Stimulated activated memory B cell treated with anti-CD40 and anti-IgM and Interleukin-4, amounts not matched to agents 10 μg/mL and 1 μg/mL and 100 μg/mL, for 72 hours (primary cell): ENCODE data around the gene BBX.

Source experiments
- ATAC-seq: fragments of 150-1000 bp; cut with Tn5 transposase; 2 replicates; pipeline ENCODE4 v1.10.0; 2021
- H3K27ac Mint-ChIP-seq: one replicate; pipeline ENCODE4 v1.8.0; 2022; ENCODE audit warnings: mild to moderate bottlenecking, mixed read lengths
- H3K27me3 Mint-ChIP-seq: one replicate; pipeline ENCODE4 v1.8.0; 2022; ENCODE audit warnings: mixed read lengths
- H3K36me3 Mint-ChIP-seq: one replicate; pipeline ENCODE4 v1.8.0; 2022; ENCODE audit warnings: mixed read lengths
- H3K4me1 Mint-ChIP-seq: one replicate; pipeline ENCODE4 v1.8.0; 2022; ENCODE audit warnings: mixed read lengths
- H3K4me3 Mint-ChIP-seq: one replicate; pipeline ENCODE4 v1.8.0; 2022; ENCODE audit warnings: mild to moderate bottlenecking, moderate library complexity, mixed read lengths
- H3K9me3 Mint-ChIP-seq: one replicate; pipeline ENCODE4 v1.8.0; 2022; ENCODE audit warnings: mixed read lengths

Gene BBX

GRCh38 chr3:107781253-107781652 lies 258.5 kb downstream of the BBX start:
- no peaks in the 10 kb centered on the region for H3K9me3 Mint-ChIP-seq
- ATAC-seq: no peak
- no peak overlapping the region for H3K27ac Mint-ChIP-seq
- H3K4me3 Mint-ChIP-seq: no peak overlapping the region
- H3K27me3 Mint-ChIP-seq: no peaks in the 10 kb centered on the region
- peaks cover 65% of the 10 kb centered on the region for H3K36me3 Mint-ChIP-seq
- no peaks in the 10 kb centered on the region for H3K4me1 Mint-ChIP-seq

- Mint-ChIP-seq H3K4me1 (no peaks in the 10 kb centered on the region), H3K36me3 (peaks cover 67% of the 10 kb centered on the region), H3K9me3 (no peaks in the 10 kb centered on the region), H3K4me3 (no peak overlapping the region), H3K27ac (no peak overlapping the region), H3K27me3 (no peaks in the 10 kb centered on the region)
- no peak for ATAC-seq
Observed at GRCh38 chr3:107782054-107782453, 259.3 kb downstream of the BBX start.

GRCh38 chr3:107790612-107791011 lies 267.9 kb downstream of the BBX start:
- H3K4me1 Mint-ChIP-seq: peaks cover 15% of the 10 kb centered on the region
- peak overlapping the region; percentile 23 for H3K27ac Mint-ChIP-seq
- no peak overlapping the region for H3K4me3 Mint-ChIP-seq
- no peaks in the 10 kb centered on the region for H3K27me3 Mint-ChIP-seq
- H3K36me3 Mint-ChIP-seq: peaks cover 67% of the 10 kb centered on the region
- H3K9me3 Mint-ChIP-seq: no peaks in the 10 kb centered on the region
- no peak for ATAC-seq

GRCh38 chr3:107791027-107791426 lies 268.3 kb downstream of the BBX start:
- Mint-ChIP-seq H3K36me3 (peaks cover 68% of the 10 kb centered on the region), H3K4me1 (peaks cover 18% of the 10 kb centered on the region), H3K9me3 (no peaks in the 10 kb centered on the region), H3K27ac (peak overlapping the region; percentile 23), H3K27me3 (no peaks in the 10 kb centered on the region), H3K4me3 (no peak overlapping the region)
- no peak for ATAC-seq

- peaks cover 18% of the 10 kb centered on the region for H3K4me1 Mint-ChIP-seq
- no peak for ATAC-seq
- H3K36me3 Mint-ChIP-seq: peaks cover 68% of the 10 kb centered on the region
- no peak overlapping the region for H3K4me3 Mint-ChIP-seq
- no peak overlapping the region for H3K27ac Mint-ChIP-seq
- no peaks in the 10 kb centered on the region for H3K27me3 Mint-ChIP-seq
- H3K9me3 Mint-ChIP-seq: no peaks in the 10 kb centered on the region
Observed at GRCh38 chr3:107791450-107791849, 268.7 kb downstream of the BBX start.

GRCh38 chr3:107794664-107795443 lies 272.1 kb downstream of the BBX start:
- H3K4me1 Mint-ChIP-seq: peaks cover 16% of the 10 kb centered on the region
- peak overlapping the region; percentile 64 for H3K27ac Mint-ChIP-seq
- no peaks in the 10 kb centered on the region for H3K9me3 Mint-ChIP-seq
- ATAC-seq: no peak
- H3K27me3 Mint-ChIP-seq: no peaks in the 10 kb centered on the region
- H3K36me3 Mint-ChIP-seq: peaks cover 62% of the 10 kb centered on the region
- no peak overlapping the region for H3K4me3 Mint-ChIP-seq

GRCh38 chr3:107795514-107796094 lies 272.8 kb downstream of the BBX start:
- Mint-ChIP-seq H3K9me3 (no peaks in the 10 kb centered on the region), H3K36me3 (peaks cover 61% of the 10 kb centered on the region), H3K4me1 (peaks cover 8% of the 10 kb centered on the region), H3K27ac (peak overlapping the region; percentile 64), H3K27me3 (no peaks in the 10 kb centered on the region), H3K4me3 (no peak overlapping the region)
- ATAC-seq: no peak

GRCh38 chr3:107796791-107797190 lies 274.0 kb downstream of the BBX start:
- Mint-ChIP-seq H3K4me3 (no peak overlapping the region), H3K36me3 (peaks cover 57% of the 10 kb centered on the region), H3K27ac (no peak overlapping the region), H3K27me3 (no peaks in the 10 kb centered on the region), H3K9me3 (no peaks in the 10 kb centered on the region), H3K4me1 (peaks cover 6% of the 10 kb centered on the region)
- ATAC-seq: no peak

GRCh38 chr3:107797586-107797985 lies 274.8 kb downstream of the BBX start:
- no peak overlapping the region for H3K4me3 Mint-ChIP-seq
- H3K27me3 Mint-ChIP-seq: no peaks in the 10 kb centered on the region
- no peak for ATAC-seq
- H3K4me1 Mint-ChIP-seq: peaks cover 6% of the 10 kb centered on the region
- no peaks in the 10 kb centered on the region for H3K9me3 Mint-ChIP-seq
- peaks cover 56% of the 10 kb centered on the region for H3K36me3 Mint-ChIP-seq
- no peak overlapping the region for H3K27ac Mint-ChIP-seq

- H3K4me1 Mint-ChIP-seq: peaks cover 6% of the 10 kb centered on the region
- no peaks in the 10 kb centered on the region for H3K27me3 Mint-ChIP-seq
- peaks cover 60% of the 10 kb centered on the region for H3K36me3 Mint-ChIP-seq
- no peak overlapping the region for H3K27ac Mint-ChIP-seq
- ATAC-seq: no peak
- H3K9me3 Mint-ChIP-seq: no peaks in the 10 kb centered on the region
- no peak overlapping the region for H3K4me3 Mint-ChIP-seq
Observed at GRCh38 chr3:107798381-107798780, 275.6 kb downstream of the BBX start.

GRCh38 chr3:107800710-107801109 lies 277.9 kb downstream of the BBX start:
- ATAC-seq: no peak
- no peaks in the 10 kb centered on the region for H3K9me3 Mint-ChIP-seq
- peaks cover 60% of the 10 kb centered on the region for H3K36me3 Mint-ChIP-seq
- H3K4me1 Mint-ChIP-seq: peaks cover 2% of the 10 kb centered on the region
- H3K27me3 Mint-ChIP-seq: no peaks in the 10 kb centered on the region
- H3K27ac Mint-ChIP-seq: no peak overlapping the region
- H3K4me3 Mint-ChIP-seq: no peak overlapping the region

- no peaks in the 10 kb centered on the region for H3K9me3 Mint-ChIP-seq
- peaks cover 55% of the 10 kb centered on the region for H3K36me3 Mint-ChIP-seq
- no peak for ATAC-seq
- H3K27ac Mint-ChIP-seq: no peak overlapping the region
- no peaks in the 10 kb centered on the region for H3K4me1 Mint-ChIP-seq
- H3K27me3 Mint-ChIP-seq: no peaks in the 10 kb centered on the region
- H3K4me3 Mint-ChIP-seq: no peak overlapping the region
Observed at GRCh38 chr3:107803170-107803569, 280.4 kb downstream of the BBX start.

- H3K27ac Mint-ChIP-seq: no peak overlapping the region
- peaks cover 8% of the 10 kb centered on the region for H3K4me1 Mint-ChIP-seq
- no peak for ATAC-seq
- no peaks in the 10 kb centered on the region for H3K27me3 Mint-ChIP-seq
- no peaks in the 10 kb centered on the region for H3K9me3 Mint-ChIP-seq
- H3K4me3 Mint-ChIP-seq: no peak overlapping the region
- peaks cover 41% of the 10 kb centered on the region for H3K36me3 Mint-ChIP-seq
Observed at GRCh38 chr3:107806021-107806420, 283.3 kb downstream of the BBX start.

GRCh38 chr3:107806536-107806935 lies 283.8 kb downstream of the BBX start:
- H3K9me3 Mint-ChIP-seq: no peaks in the 10 kb centered on the region
- no peak overlapping the region for H3K4me3 Mint-ChIP-seq
- ATAC-seq: no peak
- H3K27me3 Mint-ChIP-seq: no peaks in the 10 kb centered on the region
- H3K4me1 Mint-ChIP-seq: peaks cover 8% of the 10 kb centered on the region
- no peak overlapping the region for H3K27ac Mint-ChIP-seq
- peaks cover 37% of the 10 kb centered on the region for H3K36me3 Mint-ChIP-seq

GRCh38 chr3:107810171-107811071 lies 287.7 kb downstream of the BBX start:
- no peak overlapping the region for H3K27ac Mint-ChIP-seq
- peaks cover 16% of the 10 kb centered on the region for H3K36me3 Mint-ChIP-seq
- H3K4me1 Mint-ChIP-seq: peaks cover 8% of the 10 kb centered on the region
- ATAC-seq: peak; percentile 36
- H3K27me3 Mint-ChIP-seq: no peaks in the 10 kb centered on the region
- H3K9me3 Mint-ChIP-seq: no peaks in the 10 kb centered on the region
- no peak overlapping the region for H3K4me3 Mint-ChIP-seq
